PC-3 (cell line): ENCODE measurements around the gene EXOSC5. TPM values are rescaled to one million over a fixed set of nuclear protein-coding genes. Genes with fewer than 3 reads are reported as not detected.

Experiments
- ATAC-seq: fragments of 200-7000 bp; cut with Tn5 transposase; 2 replicates; pipeline ENCODE4 v1.9.1; 2020; ENCODE audit warnings: mild to moderate bottlenecking, moderate library complexity
- BruUV-seq: library from RNA; stranded (reverse); fragments of 400-500 nt; replicated peaks from 2 replicates; lab custom pipeline; 2021; lab: Mats Ljungman, UMichigan
- CTCF ChIA-PET: fragments of 300-600 bp; sonication (Branson Sonifier 250); formaldehyde crosslinking; loops from one replicate; lab custom pipeline; 2022; ENCODE audit warnings: antibody characterized with exemption; lab: Charles Lee
- POLR2A ChIA-PET: fragments of 300-600 bp; sonication (Branson Sonifier 250); formaldehyde crosslinking; loops from one replicate; lab custom pipeline; 2022; ENCODE audit warnings: antibody characterized with exemption; ENCODE audit not compliant: unreplicated experiment; lab: Charles Lee
- DNase-seq: peaks from one replicate; pipeline ENCODE4 v3.0.0-alpha.2; 2015
- H2AFZ ChIP-seq: fragments of 300-600 bp; sonication (generic); 2 replicates; pipeline ENCODE4 v1.6.0; 2016; ENCODE audit warnings: antibody characterized with exemption, low read length
- H3F3A ChIP-seq: fragments of 300-600 bp; sonication (generic); one replicate; pipeline ENCODE4 v1.6.0; 2017; ENCODE audit warnings: antibody characterized with exemption, low read length, control low read depth, mild to moderate bottlenecking; ENCODE audit not compliant: unreplicated experiment
- H3K27ac ChIP-seq: fragments of 300-600 bp; sonication (generic); 2 replicates; pipeline ENCODE4 v1.5.1; 2016; ENCODE audit warnings: mild to moderate bottlenecking, low read length
- H3K27me3 ChIP-seq: fragments of 300-600 bp; sonication (generic); 2 replicates; pipeline ENCODE4 v1.6.1; 2016; ENCODE audit warnings: low read length, mixed read lengths
- H3K36me3 ChIP-seq: fragments of 300-600 bp; sonication (generic); 2 replicates; pipeline ENCODE4 v1.6.1; 2016; ENCODE audit warnings: low read depth, mixed run types, low read length, mixed read lengths
- H3K4me1 ChIP-seq: fragments of 300-600 bp; sonication (generic); 2 replicates; pipeline ENCODE4 v1.5.1; 2016; ENCODE audit warnings: low read length; ENCODE audit not compliant: insufficient read depth
- H3K4me2 ChIP-seq: fragments of 300-600 bp; sonication (generic); 2 replicates; pipeline ENCODE4 v1.6.0; 2016; ENCODE audit warnings: low read length
- H3K4me3 ChIP-seq: fragments of 300-600 bp; sonication (generic); 2 replicates; pipeline ENCODE4 v1.5.1; 2016; ENCODE audit warnings: mild to moderate bottlenecking, low read length, mixed read lengths
- H3K79me2 ChIP-seq: fragments of 300-600 bp; sonication (generic); 2 replicates; pipeline ENCODE4 v1.6.1; 2017; ENCODE audit warnings: low read length, mixed read lengths
- H3K9ac ChIP-seq: fragments of 300-600 bp; sonication (generic); 2 replicates; pipeline ENCODE4 v1.6.0; 2016; ENCODE audit warnings: mild to moderate bottlenecking, low read length
- H3K9me2 ChIP-seq: fragments of 300-600 bp; sonication (generic); replicated peaks from 2 replicates; pipeline ENCODE4 v1.6.1; 2016; ENCODE audit warnings: mixed run types, low read length, mixed read lengths
- H3K9me3 ChIP-seq: fragments of 300-600 bp; sonication (generic); 2 replicates; pipeline ENCODE4 v1.6.1; 2016; ENCODE audit warnings: low read length, mixed read lengths
- H4K20me1 ChIP-seq: fragments of 300-600 bp; sonication (generic); 2 replicates; pipeline ENCODE4 v1.6.1; 2016; ENCODE audit warnings: low read length, mixed read lengths
- CTCF ChIP-seq: fragments of 300-600 bp; sonication (generic); conservative IDR thresholded peaks from 2 replicates; pipeline ENCODE4 v1.5.1; 2017; ENCODE audit warnings: antibody characterized with exemption, low read depth, mild to moderate bottlenecking, low read length
- EZH2 ChIP-seq: fragments of 300-600 bp; sonication (generic); IDR thresholded peaks from one replicate; pipeline ENCODE4 v1.6.1; 2017; ENCODE audit warnings: antibody characterized with exemption, mild to moderate bottlenecking, low read length; ENCODE audit not compliant: unreplicated experiment
- EZH2phosphoT487 ChIP-seq: fragments of 300-600 bp; sonication (generic); IDR thresholded peaks from 2 replicates; pipeline ENCODE4 v1.6.1; 2018; ENCODE audit warnings: mild to moderate bottlenecking, antibody characterized with exemption, low read length, borderline replicate concordance
- intact Hi-C: fragments of 100-400 bp; cut with micrococcal nuclease; formaldehyde crosslinking; loops from 2 replicates; pipeline ENCODE4 v1.9.0; 2023
- total RNA-seq: library from RNA; depleted of rRNA; stranded (reverse); fragments of >200 nt; gene quantifications from 2 replicates; pipeline ENCODE4 v1.2.3, GENCODE V29; 2014

Gene EXOSC5
- total RNA-seq, 1 experiment from 2014 or later, result 40.8 TPM

- H3K79me2 ChIP-seq, result no peaks in the 10 kb centered on the region
- H3K4me2 ChIP-seq, result no peak within 1 kb of the TSS
- DNase-seq, result no peak
- H3K9me3 ChIP-seq, result no peaks in the 10 kb centered on the region
- H3K27ac ChIP-seq, result no peak within 1 kb of the TSS
- H3K27me3 ChIP-seq, result no peaks in the 10 kb centered on the region
- H3K4me3 ChIP-seq, result no peak within 1 kb of the TSS
- no TSS peak for BruUV-seq
- H3K9me2 ChIP-seq, result no peaks in the 10 kb centered on the region
- ChIA-PET POLR2A (no interaction called here), CTCF (no interaction called here)
- H3K9ac ChIP-seq, result no peak within 1 kb of the TSS
- no peaks in the 10 kb centered on the region for H3K4me1 ChIP-seq
- TF ChIP-seq EZH2phosphoT487 (no peak), CTCF (no peak), EZH2 (no peak)
- no peaks in the 10 kb centered on the region for H4K20me1 ChIP-seq
- no peaks in the 10 kb centered on the region for H3K36me3 ChIP-seq
- H2AFZ ChIP-seq, result no peak within 1 kb of the TSS
- intact Hi-C loops, result no loop called here
- ATAC-seq, result peak; percentile 74
- no peaks in the 10 kb centered on the region for H3F3A ChIP-seq
Measured at GRCh38 chr19:41426952-41427646, 29.9 kb upstream of the EXOSC5 start, which contains the start of gene B3GNT8. Gene B3GNT8, minus strand, starts transcription at chr19:41427374. Its CDS starts 596 bp downstream, at chr19:41426778.

- TF ChIP-seq EZH2 (no peak), CTCF (no peak), EZH2phosphoT487 (no peak)
- Histone ChIP-seq H3K9me3 (no peaks in the 10 kb centered on the region), H2AFZ (no peak overlapping the region), H3K79me2 (no peaks in the 10 kb centered on the region), H3K27ac (no peak overlapping the region), H3K9me2 (no peaks in the 10 kb centered on the region), H3K9ac (no peak overlapping the region), H4K20me1 (no peaks in the 10 kb centered on the region), H3K4me1 (no peaks in the 10 kb centered on the region), H3K27me3 (no peaks in the 10 kb centered on the region), H3K4me2 (no peak overlapping the region), H3F3A (no peaks in the 10 kb centered on the region), H3K36me3 (no peaks in the 10 kb centered on the region), H3K4me3 (no peak overlapping the region)
- intact Hi-C loops, result no loop called here
- BruUV-seq, result no TSS peak
- ChIA-PET CTCF (no interaction called here), POLR2A (no interaction called here)
- DNase-seq, result no peak
- no peak for ATAC-seq
Measured at GRCh38 chr19:41426116-41426841, 29.1 kb upstream of the EXOSC5 start.
